ENCODE results near the gene ANXA1. TPM values are rescaled to one million over a fixed set of nuclear protein-coding genes. Genes with fewer than 3 reads are reported as not detected.

ANXA1 gene
- total RNA-seq, 2 experiments from 2014 or later: 26.0 to 30.9 TPM

- POLR2A ChIA-PET: no interaction called here
- CTCF ChIA-PET: interaction anchor here (1.0 kb wide), 1 partner anchor 10 kb away, joined by 4 read pairs; no protein-coding TSS in a partner anchor
- Mint-ChIP-seq H3K36me3 (ENCODE audit: low read depth) (no peaks in the 10 kb centered on the region), H3K9me3 (ENCODE audit: low read depth) (no peaks in the 10 kb centered on the region), H3K4me3 (no peak overlapping the region), H3K27me3 (peaks cover 7% of the 10 kb centered on the region), H3K27ac (no peak overlapping the region), H3K4me1 (no peaks in the 10 kb centered on the region)
- DNase-seq (no peak), ATAC-seq (no peak)
- intact Hi-C loops (cut with DNase I, micrococcal nuclease): no loop called here
These were observed 55.2 kb downstream of the ANXA1 start for GRCh38 chr9:73206851-73207250.

- CTCF ChIA-PET: no interaction called here
- no peaks in the 10 kb centered on the region for H3K9me3 Mint-ChIP-seq (ENCODE audit: low read depth)
- intact Hi-C loops (cut with DNase I, micrococcal nuclease): no loop called here
These were observed 59.4 kb downstream of the ANXA1 start for GRCh38 chr9:73210886-73211666.

GRCh38 chr9:73213300-73213699, 61.6 kb downstream of the ANXA1 start:
- peak; percentile 43 for DNase-seq
- intact Hi-C loops (cut with DNase I, micrococcal nuclease): no loop called here
- Mint-ChIP-seq H3K27ac (no peak overlapping the region), H3K36me3 (ENCODE audit: low read depth) (no peaks in the 10 kb centered on the region), H3K9me3 (ENCODE audit: low read depth) (no peaks in the 10 kb centered on the region), H3K27me3 (peaks cover 27% of the 10 kb centered on the region), H3K4me3 (no peak overlapping the region), H3K4me1 (peaks cover 23% of the 10 kb centered on the region)
- POLR2A ChIA-PET: no interaction called here
- CTCF ChIA-PET: no interaction called here
- ATAC-seq: peak; percentile 62

More at GRCh38 chr9:73210886-73211666, 59.4 kb downstream of the ANXA1 start:
- H3K36me3 Mint-ChIP-seq (ENCODE audit: low read depth): no peaks in the 10 kb centered on the region
- POLR2A ChIA-PET: no interaction called here
- DNase-seq (no peak), ATAC-seq (no peak)
- H3K4me1 Mint-ChIP-seq: peaks cover 19% of the 10 kb centered on the region
- no peak overlapping the region for H3K4me3 Mint-ChIP-seq
- H3K27ac Mint-ChIP-seq: no peak overlapping the region
- H3K27me3 Mint-ChIP-seq: peaks cover 19% of the 10 kb centered on the region

GRCh38 chr9:73215249-73215648, 63.6 kb downstream of the ANXA1 start:
- Mint-ChIP-seq H3K27ac (no peak overlapping the region), H3K4me3 (no peak overlapping the region), H3K36me3 (ENCODE audit: low read depth) (peaks cover 3% of the 10 kb centered on the region), H3K9me3 (ENCODE audit: low read depth) (no peaks in the 10 kb centered on the region), H3K27me3 (peaks cover 27% of the 10 kb centered on the region), H3K4me1 (peaks cover 34% of the 10 kb centered on the region)
- ChIA-PET CTCF (interaction anchor here (0.7 kb wide), 1 partner anchor 181 kb away, joined by 3 read pairs; no protein-coding TSS in a partner anchor), POLR2A (no interaction called here)
- no peak for DNase-seq
- intact Hi-C loops (cut with DNase I, micrococcal nuclease): loop anchor here (5.0 kb wide), 2 partner anchors 63 to 1557 kb away; partner anchors contain the start of gene ANXA1 (in 1 of the 2)
- ATAC-seq: no peak

- ChIA-PET CTCF (interaction anchor here (0.8 to 1.0 kb wide), 2 partner anchors 16 to 359 kb away, joined by 3 read pairs; no protein-coding TSS in a partner anchor), POLR2A (no interaction called here)
- Mint-ChIP-seq H3K4me1 (peaks cover 42% of the 10 kb centered on the region), H3K4me3 (no peak overlapping the region), H3K36me3 (ENCODE audit: low read depth) (peaks cover 3% of the 10 kb centered on the region), H3K27me3 (peaks cover 30% of the 10 kb centered on the region), H3K9me3 (ENCODE audit: low read depth) (no peaks in the 10 kb centered on the region), H3K27ac (no peak overlapping the region)
- intact Hi-C loops (cut with DNase I, micrococcal nuclease): loop anchor here (5.0 kb wide), 2 partner anchors 64 to 1556 kb away; partner anchors contain the start of gene ANXA1 (in 1 of the 2)
- DNase-seq (no peak), ATAC-seq (no peak)
These were observed 64.4 kb downstream of the ANXA1 start for GRCh38 chr9:73216100-73216499.

Other genes starting within 250 kb of the ANXA1 start
- not detected for gene ALDH1A1, start 198.8 kb upstream of the ANXA1 start, total RNA-seq

Data from activated CD4-positive, alpha-beta T cell treated with anti-CD3 and anti-CD28 coated beads for 36 hours (primary cell).